ENCODE results near the gene NADSYN1. TPM values are rescaled to one million over a fixed set of nuclear protein-coding genes. Genes with fewer than 3 reads are reported as not detected.

NADSYN1 gene
- total RNA-seq, 1 donor from 2014 or later, result 71.0 TPM

DNA sequence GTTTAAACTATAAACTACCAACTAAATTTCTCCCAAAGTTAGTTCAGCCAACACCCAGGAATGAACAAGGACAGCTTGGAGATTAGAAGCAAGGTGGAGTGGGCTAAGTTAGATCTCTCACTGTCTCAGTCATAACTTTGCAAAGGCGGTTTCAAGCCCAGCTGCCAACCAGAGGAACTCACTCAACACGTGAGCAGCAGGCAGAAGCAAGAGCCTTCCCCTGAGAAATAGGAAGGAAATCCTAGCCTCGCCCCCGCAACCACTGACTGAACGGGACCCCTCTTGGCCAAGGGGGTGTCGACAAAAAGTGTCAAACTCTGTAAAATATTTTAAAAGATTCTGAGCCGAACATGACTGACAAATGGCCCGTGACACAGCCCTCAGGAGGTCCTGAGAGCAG is 90.9 kb downstream of the NADSYN1 start:
- TF ChIP-seq, protein P1, sequence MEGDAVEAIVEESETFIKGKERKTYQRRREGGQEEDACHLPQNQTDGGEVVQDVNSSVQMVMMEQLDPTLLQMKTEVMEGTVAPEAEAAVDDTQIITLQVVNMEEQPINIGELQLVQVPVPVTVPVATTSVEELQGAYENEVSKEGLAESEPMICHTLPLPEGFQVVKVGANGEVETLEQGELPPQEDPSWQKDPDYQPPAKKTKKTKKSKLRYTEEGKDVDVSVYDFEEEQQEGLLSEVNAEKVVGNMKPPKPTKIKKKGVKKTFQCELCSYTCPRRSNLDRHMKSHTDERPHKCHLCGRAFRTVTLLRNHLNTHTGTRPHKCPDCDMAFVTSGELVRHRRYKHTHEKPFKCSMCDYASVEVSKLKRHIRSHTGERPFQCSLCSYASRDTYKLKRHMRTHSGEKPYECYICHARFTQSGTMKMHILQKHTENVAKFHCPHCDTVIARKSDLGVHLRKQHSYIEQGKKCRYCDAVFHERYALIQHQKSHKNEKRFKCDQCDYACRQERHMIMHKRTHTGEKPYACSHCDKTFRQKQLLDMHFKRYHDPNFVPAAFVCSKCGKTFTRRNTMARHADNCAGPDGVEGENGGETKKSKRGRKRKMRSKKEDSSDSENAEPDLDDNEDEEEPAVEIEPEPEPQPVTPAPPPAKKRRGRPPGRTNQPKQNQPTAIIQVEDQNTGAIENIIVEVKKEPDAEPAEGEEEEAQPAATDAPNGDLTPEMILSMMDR (IDR thresholded peaks at IDR 0.05; ENCODE audit: unreplicated experiment), result no peak
- H3K4me1 Mint-ChIP-seq, result peaks cover 6% of the 10 kb centered on the region
- no peak overlapping the region for H3K4me3 Mint-ChIP-seq
- peaks cover 18% of the 10 kb centered on the region for H3K9me3 Mint-ChIP-seq
- H3K27ac Mint-ChIP-seq, result no peak overlapping the region
- no peaks in the 10 kb centered on the region for H3K36me3 Mint-ChIP-seq
- DNase-seq (ENCODE audit: low spot score in 2 of 2, unreplicated experiment in 2 of 2), result no peak
- peaks cover 10% of the 10 kb centered on the region for H3K27me3 Mint-ChIP-seq (ENCODE audit: low read depth)

DNA sequence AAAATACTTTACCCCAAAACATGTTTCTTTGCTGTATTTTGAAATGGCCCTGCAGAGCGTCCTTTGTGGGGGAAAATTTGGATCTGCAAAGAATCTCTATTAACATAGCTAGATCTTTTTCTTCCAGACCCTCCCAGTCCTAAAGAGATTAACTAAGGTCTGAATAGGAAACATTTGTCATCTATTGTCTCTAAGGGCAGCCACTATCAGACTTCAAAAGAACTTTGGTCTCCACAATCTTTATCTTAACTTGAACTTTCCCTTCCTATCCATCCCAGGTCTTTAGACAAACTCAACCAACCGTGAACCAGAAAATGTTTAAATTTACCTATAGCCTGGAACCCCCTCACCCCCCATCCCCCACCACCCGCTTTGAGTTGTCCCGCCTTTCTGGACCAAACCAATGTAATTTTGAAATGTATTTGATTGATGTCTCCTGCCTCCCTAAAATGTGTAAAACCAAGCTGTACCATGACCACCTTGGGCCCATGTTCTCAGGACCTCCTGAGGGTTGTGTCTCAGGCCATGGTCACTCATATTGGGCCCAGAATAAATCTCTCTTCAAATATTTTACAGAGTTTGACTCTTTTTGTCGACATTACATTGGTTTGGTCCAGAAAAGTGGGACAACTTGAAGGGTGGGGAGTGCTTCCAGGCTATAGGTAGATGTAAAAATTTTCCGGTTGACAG is 91.7 kb downstream of the NADSYN1 start:
- peaks cover 18% of the 10 kb centered on the region for H3K9me3 Mint-ChIP-seq
- H3K27me3 Mint-ChIP-seq (ENCODE audit: low read depth), result peaks cover 18% of the 10 kb centered on the region
- no peak overlapping the region for H3K4me3 Mint-ChIP-seq
- no peaks in the 10 kb centered on the region for H3K36me3 Mint-ChIP-seq
- H3K27ac Mint-ChIP-seq, result no peak overlapping the region
- DNase-seq (ENCODE audit: low spot score in 2 of 2, unreplicated experiment in 2 of 2), result no peak
- TF ChIP-seq, protein P1 (IDR thresholded peaks at IDR 0.05; ENCODE audit: unreplicated experiment), result no peak
- H3K4me1 Mint-ChIP-seq, result peaks cover 6% of the 10 kb centered on the region

DNA sequence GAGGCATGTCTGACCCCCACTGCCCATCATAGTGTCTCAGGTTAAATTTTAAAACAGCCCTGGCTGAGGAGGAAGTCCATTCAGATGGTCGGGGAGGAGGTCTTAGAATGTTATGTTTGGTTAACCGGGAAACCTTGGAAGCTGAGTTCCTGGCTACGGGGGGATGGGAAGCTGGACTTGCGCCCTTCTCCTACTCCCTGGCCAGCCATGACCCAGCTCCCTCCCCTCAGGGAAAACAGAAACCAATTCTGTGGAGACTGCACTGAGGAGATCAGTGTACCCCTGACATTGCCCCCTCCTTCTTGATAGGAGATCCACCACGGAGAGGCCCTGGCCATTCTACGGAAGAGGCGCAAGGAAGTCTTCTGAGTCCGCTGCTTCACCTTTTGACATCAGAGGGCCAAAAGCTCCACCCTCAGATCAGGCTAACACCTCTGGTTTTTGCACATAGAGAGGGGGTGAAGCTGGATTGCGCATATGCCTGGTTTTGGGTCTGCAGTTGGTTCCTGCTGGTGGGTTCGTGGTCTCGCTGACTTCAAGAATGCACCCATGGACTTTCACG is 92.5 kb downstream of the NADSYN1 start:
- no peaks in the 10 kb centered on the region for H3K36me3 Mint-ChIP-seq
- H3K4me1 Mint-ChIP-seq, result peaks cover 6% of the 10 kb centered on the region
- no peak overlapping the region for H3K27ac Mint-ChIP-seq
- peaks cover 19% of the 10 kb centered on the region for H3K27me3 Mint-ChIP-seq (ENCODE audit: low read depth)
- DNase-seq (ENCODE audit: low spot score in 2 of 2, unreplicated experiment in 2 of 2), result no peak
- peaks cover 18% of the 10 kb centered on the region for H3K9me3 Mint-ChIP-seq
- TF ChIP-seq, protein P1 (IDR thresholded peaks at IDR 0.05; ENCODE audit: unreplicated experiment), result no peak
- no peak overlapping the region for H3K4me3 Mint-ChIP-seq

DNA sequence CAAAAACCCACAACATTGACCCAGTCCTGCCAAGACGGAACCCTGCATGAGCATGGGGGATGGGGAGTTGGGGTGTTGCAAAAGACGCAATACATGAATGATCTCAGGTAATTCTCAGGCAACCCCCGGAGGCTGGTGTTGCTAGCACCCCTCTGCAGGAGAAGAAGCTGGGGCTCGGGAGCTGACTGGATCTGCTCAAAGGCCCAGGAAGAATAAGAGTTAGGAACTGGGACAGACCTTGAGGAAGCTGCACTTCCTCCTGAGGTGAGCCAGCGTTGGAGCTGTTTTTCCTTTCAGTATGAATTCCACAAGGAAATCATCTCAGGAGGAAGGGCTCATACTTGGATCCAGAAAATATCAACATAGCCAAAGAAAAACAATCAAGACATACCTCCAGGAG is 95.1 kb downstream of the NADSYN1 start, which contains the start of gene KRTAP5-9:
Gene KRTAP5-9, plus strand, starts transcription at position 301 of the 400 bp plus-strand sequence. CDS start 238 bp downstream, outside the sequence.
- peaks cover 7% of the 10 kb centered on the region for H3K9me3 Mint-ChIP-seq
- H3K27me3 Mint-ChIP-seq (ENCODE audit: low read depth), result peaks cover 22% of the 10 kb centered on the region
- H3K36me3 Mint-ChIP-seq, result no peaks in the 10 kb centered on the region
- peaks cover 3% of the 10 kb centered on the region for H3K4me1 Mint-ChIP-seq
- DNase-seq (ENCODE audit: low spot score in 2 of 2, unreplicated experiment in 2 of 2), result no peak
- no peak within 1 kb of the TSS for H3K27ac Mint-ChIP-seq
- TF ChIP-seq, protein P1 (IDR thresholded peaks at IDR 0.05; ENCODE audit: unreplicated experiment), result no peak
- H3K4me3 Mint-ChIP-seq, result no peak within 1 kb of the TSS

DNA sequence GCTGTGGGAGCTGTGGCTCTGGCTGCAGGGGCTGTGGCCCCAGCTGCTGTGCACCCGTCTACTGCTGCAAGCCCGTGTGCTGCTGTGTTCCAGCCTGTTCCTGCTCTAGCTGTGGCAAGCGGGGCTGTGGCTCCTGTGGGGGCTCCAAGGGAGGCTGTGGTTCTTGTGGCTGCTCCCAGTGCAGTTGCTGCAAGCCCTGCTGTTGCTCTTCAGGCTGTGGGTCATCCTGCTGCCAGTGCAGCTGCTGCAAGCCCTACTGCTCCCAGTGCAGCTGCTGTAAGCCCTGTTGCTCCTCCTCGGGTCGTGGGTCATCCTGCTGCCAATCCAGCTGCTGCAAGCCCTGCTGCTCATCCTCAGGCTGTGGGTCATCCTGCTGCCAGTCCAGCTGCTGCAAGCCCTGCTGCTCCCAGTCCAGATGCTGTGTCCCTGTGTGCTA is 95.7 kb downstream of the NADSYN1 start:
- Mint-ChIP-seq H3K27me3 (ENCODE audit: low read depth) (peaks cover 22% of the 10 kb centered on the region), H3K4me3 (no peak overlapping the region), H3K9me3 (peaks cover 7% of the 10 kb centered on the region), H3K27ac (no peak overlapping the region), H3K4me1 (no peaks in the 10 kb centered on the region), H3K36me3 (no peaks in the 10 kb centered on the region)
- TF ChIP-seq, protein P1 (IDR thresholded peaks at IDR 0.05; ENCODE audit: unreplicated experiment), result no peak
- DNase-seq (ENCODE audit: low spot score in 2 of 2, unreplicated experiment in 2 of 2), result no peak

Small RNA genes lying within 50 kb of the gene (microRNA-seq; reads per million reads assigned to microRNA genes)
- not detected for gene MIR6754

Other genes with a start within 250 kb of the NADSYN1 start
- 2.1 to 3.8 TPM (median 2.2 TPM) in 3 replicates for gene SHANK2, start 200.6 kb upstream of the NADSYN1 start, total RNA-seq
- gene DHCR7, start 4.8 kb upstream of the NADSYN1 start, total RNA-seq, result 94.8 to 110 TPM (median 98.2 TPM) in 3 replicates
- 0.18 to 0.43 TPM (median 0.25 TPM) in 3 replicates for gene KRTAP5-7, start 74.1 kb downstream of the NADSYN1 start, total RNA-seq
- gene KRTAP5-8, start 84.8 kb downstream of the NADSYN1 start, total RNA-seq, result 0.18 to 0.73 TPM (median 0.25 TPM) in 3 replicates
- gene KRTAP5-9, start 95.2 kb downstream of the NADSYN1 start, total RNA-seq, result 0.52 to 0.65 TPM (median 0.62 TPM) in 3 replicates
- gene KRTAP5-10, start 112.4 kb downstream of the NADSYN1 start, total RNA-seq, result 0.22 to 0.32 TPM (median 0.31 TPM) in 3 replicates
- 0.44 TPM in 1 of 3 replicates, not detected in the others for gene KRTAP5-11, start 129.7 kb downstream of the NADSYN1 start, total RNA-seq